ENCODE measurements around the gene STAT4.

The STAT4 gene

GRCh38 chr2:191112448-191112901, 38.3 kb downstream of the STAT4 start (continued):
- no peak for TF ChIP-seq ZNF362 (tag by site-specific recombination; IDR thresholded peaks at IDR 0.05)
- no peak for TF ChIP-seq KLF9 (tag by site-specific recombination; IDR thresholded peaks at IDR 0.05; ENCODE audit: low read depth)
- no peak for TF ChIP-seq PRDM4 (tag by site-specific recombination; IDR thresholded peaks at IDR 0.05)
- TF ChIP-seq HOXD13 (CRISPR knock-in tag; IDR thresholded peaks at IDR 0.05; ENCODE audit: borderline replicate concordance): no peak
- no peak for TF ChIP-seq BCL6B (tag by site-specific recombination; IDR thresholded peaks at IDR 0.05)

GRCh38 chr2:191109888-191110287, 40.9 kb downstream of the STAT4 start:
- Histone ChIP-seq H3K4me1 (ENCODE audit: control insufficient read depth, insufficient read depth, low read length) (no peaks in the 10 kb centered on the region), H3K4me3 (ENCODE audit: low read depth, low read length) (no peak overlapping the region), H3K9me3 (ENCODE audit: control insufficient read depth, insufficient read depth, low read depth, low read length) (no peaks in the 10 kb centered on the region), H3K27ac (ENCODE audit: extremely low read depth, low read depth, low read length) (no peak overlapping the region), H3K36me3 (ENCODE audit: control insufficient read depth in 2 of 2, insufficient read depth in 1 of 2, low read length in 2 of 2) (no peaks in the 10 kb centered on the region)
- POLR2A ChIA-PET: no interaction called here
- CTCF ChIA-PET: no interaction called here
- no peak for TF ChIP-seq ZNF626 (tag by site-specific recombination; IDR thresholded peaks at IDR 0.05)
- TF ChIP-seq ZBTB17 (tag by site-specific recombination; IDR thresholded peaks at IDR 0.05): no peak
- TF ChIP-seq OSR2 (tag by site-specific recombination; IDR thresholded peaks at IDR 0.05): no peak
- TF ChIP-seq ZNF623 (tag by site-specific recombination; IDR thresholded peaks at IDR 0.05): no peak
- TF ChIP-seq ZNF785 (tag by site-specific recombination; IDR thresholded peaks at IDR 0.05): no peak
- no peak for TF ChIP-seq ZNF585B (tag by site-specific recombination; IDR thresholded peaks at IDR 0.05)
- no peak for TF ChIP-seq ZNF423 (tag by site-specific recombination; IDR thresholded peaks at IDR 0.05)
- no peak for TF ChIP-seq AEBP2 (tag by site-specific recombination; IDR thresholded peaks at IDR 0.05; ENCODE audit: borderline replicate concordance)
- no peak for TF ChIP-seq ZNF837 (tag by site-specific recombination; IDR thresholded peaks at IDR 0.05)
- TF ChIP-seq ZNF10 (tag by site-specific recombination; IDR thresholded peaks at IDR 0.05): no peak
- TF ChIP-seq EGR2 (tag by site-specific recombination; IDR thresholded peaks at IDR 0.05; ENCODE audit: low read depth): no peak
- no peak for TF ChIP-seq ZNF449 (tag by site-specific recombination; IDR thresholded peaks at IDR 0.05)
- TF ChIP-seq ZNF26 (tag by site-specific recombination; IDR thresholded peaks at IDR 0.05): no peak
- no peak for TF ChIP-seq ZNF701 (tag by site-specific recombination; IDR thresholded peaks at IDR 0.05)
- no peak for TF ChIP-seq ZNF792 (tag by site-specific recombination; IDR thresholded peaks at IDR 0.05)
- no peak for TF ChIP-seq ELK4 (IDR thresholded peaks at IDR 0.05; ENCODE audit: borderline replicate concordance, low read depth, low read length)
- TF ChIP-seq ZNF184 (tag by site-specific recombination; IDR thresholded peaks at IDR 0.05): no peak
- TF ChIP-seq KLF17 (tag by site-specific recombination; IDR thresholded peaks at IDR 0.05): no peak

All from HEK293 (cell line).